ENCODE results near the gene GRIA3.
"Not testable (repeated sequence)": the region's sequence is repeated elsewhere in the genome, so short reads cannot be mapped to it uniquely, and the experiment has no call there.

GRIA3 gene

DNA sequence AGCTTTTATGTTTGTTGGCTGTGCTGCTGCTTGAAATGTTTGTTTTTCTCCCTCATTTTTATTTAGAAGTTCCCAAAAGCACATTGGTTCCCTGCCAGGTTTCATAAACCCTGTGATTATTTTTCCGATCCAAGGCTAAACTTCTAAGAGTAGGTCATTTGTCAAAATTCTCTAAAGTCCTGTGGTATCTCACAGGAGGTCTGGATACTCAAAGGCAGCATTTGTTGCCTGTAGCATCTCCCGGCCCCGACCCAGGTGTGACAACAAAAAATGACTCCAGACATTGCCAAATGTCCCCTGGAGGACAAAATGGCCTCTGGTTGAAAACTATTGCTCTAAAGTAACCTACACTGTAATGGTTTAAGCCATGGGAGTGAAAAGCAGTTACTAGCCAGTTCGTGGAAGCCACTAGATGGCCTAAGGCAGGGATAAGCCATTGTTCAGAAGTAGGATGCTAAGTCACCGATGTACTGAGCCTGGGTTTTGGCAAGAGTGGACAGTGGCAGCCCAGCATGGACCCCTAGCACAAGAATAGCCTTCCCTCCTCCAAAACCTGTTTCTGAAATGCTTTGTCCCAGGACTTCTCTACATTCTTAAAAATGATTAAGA lies 292.6 kb downstream of the GRIA3 start:
- DNase-seq, result no peak

DNA sequence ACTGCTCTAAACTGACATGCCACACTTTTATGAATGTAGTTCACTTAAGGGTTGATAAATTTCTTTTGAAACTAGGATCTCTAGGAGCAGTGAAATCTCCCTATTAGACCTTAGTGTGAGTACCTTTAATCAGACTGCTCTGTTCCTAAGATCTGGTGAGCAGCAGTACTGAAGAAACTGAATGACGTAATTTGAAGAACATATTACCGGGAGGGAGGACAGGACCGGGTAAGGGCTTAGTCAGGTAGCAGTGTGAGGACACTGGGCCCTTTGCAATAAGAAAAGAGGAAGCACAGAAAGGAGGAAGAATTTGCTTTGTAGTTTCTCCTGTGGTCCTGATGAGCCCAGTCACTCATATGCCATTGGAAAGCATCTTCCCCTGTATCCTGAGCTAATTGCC lies 293.6 kb downstream of the GRIA3 start:
- no peak for DNase-seq

DNA sequence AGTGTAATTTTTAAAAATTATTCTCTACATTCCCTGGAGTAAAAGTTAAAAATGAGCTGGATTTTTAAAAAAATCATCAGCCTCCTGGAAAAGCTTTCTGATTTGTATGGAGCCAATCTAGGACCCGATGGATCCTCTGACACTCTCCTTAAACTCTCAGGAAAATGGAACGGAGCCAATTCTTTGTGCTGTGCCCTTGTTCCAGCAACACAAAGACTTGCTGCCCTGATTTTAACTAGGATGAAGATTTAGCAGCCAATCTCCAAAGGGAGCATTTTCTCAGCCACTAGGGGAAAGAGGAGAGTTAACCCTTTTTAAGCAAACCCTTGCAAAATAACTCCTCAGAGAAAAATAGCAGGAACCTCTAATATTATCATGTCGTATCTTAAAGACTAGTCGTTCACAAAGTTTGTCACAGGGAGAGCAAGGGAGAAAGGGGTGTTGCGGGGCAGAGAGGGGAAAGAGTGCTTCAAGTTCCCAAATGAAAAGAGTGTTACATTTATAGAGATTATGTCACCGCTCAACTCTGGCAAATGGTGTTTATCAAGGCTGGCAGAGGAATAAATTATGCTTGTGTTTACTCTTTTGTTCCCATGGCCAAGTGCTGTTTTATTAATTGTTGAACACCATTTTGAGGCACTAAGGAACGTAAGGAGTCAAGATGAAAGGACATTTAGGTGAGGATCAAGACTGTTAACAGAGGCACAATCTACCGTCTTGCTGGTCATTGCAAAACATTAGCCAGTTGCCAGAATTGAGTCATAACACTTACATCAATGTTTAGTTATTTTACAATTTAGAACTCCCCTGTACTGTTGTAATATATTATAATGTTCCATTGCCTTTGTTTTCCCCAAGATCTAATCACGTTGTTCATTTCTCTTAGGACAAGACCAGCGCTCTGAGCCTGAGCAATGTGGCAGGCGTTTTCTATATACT lies 298.1 kb downstream of the GRIA3 start:
- DNase-seq, result no peak

DNA sequence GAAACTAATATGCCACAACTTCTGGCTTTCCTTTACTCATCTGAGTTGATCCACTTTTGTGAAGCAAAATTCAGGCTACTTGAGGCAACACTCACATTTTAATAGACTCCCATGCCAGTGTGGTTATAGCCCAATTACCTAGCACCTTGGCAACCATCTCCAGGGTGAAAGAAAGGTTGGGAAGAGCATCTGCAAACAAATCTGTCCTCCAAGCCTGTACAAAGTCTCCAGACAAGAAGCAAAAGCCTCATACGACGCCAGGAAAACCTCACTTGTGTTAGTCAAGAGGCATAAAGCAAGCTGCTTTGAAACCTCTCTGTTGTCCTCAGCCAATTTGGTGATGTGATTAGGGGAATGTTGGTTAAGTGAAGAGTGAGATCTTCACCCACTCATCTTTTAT lies 302.2 kb downstream of the GRIA3 start:
- no peak for DNase-seq

DNA sequence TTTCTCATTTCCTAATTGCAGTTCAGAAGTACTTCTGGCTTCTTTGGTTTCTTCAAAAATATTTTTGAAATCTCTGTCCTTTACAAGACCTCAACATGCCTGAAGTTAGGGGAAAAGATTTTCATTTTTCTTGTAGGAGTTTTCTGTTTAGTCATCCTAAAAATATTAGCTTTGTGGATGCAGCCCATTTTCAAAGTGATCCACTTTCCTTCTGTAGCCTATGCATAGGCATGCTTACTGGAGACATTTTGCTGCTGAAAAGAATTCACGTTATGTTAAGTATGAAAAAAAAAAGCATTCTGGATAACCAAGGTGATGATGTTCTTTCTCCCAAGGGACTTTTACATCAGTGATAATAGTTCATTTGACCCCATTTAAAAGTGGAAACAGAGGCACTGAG lies 303.2 kb downstream of the GRIA3 start:
- no peak for DNase-seq

DNA sequence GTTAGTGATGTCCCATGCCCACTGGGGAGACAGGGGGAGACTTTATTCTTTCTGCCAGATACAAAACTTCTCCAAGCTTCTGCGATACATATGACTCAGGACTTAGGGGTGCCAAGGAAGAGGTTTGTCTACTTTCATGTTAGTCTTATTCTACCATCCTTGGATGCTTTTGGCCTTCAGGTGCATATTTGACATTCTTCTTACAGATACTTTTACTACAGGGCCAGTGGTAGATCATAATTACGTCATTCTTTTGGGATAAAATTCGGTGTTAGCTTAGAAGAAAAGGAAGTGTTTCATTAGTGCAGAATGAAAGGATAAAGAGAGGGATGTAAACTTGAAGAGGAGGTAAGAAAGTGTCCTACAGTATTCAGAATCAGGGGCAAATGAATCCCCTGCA lies 303.6 kb downstream of the GRIA3 start:
- DNase-seq, result no peak

DNA sequence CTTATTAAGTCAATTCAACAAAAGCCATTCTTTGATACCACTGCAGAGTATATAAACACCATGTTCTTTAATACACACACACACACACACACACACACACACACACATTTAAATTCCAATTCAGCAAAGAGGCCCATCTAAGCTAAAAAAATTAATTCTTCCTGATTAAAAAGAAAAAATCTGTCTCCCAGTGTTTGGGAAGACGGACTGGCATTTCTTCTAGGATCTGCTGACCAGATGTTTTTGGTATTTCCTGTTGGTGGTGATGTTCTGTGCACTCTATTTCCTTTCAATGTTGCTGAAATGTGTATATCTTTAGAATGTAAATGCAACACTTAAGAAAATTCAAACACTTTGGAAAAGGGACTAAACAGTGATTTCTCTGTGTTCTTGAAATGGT lies 304.9 kb downstream of the GRIA3 start:
- no peak for DNase-seq

DNA sequence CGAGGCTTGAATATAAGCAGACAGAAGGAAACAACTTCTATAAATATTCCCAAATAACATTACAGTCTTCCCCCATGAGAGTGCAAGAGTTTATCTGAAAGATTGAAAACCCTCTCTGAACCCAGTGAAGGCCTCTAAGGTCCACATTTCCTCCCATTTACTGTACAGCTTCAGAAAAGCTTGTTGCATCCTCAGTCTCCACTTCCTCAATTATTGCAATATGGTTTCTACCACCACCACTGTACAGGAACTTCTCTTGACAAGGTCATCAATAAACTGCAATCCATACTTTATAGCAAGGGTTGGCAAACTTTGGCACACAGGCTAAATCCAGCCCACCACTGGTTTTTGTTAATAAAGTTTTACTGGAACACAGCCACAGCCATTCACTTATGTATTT lies 309.8 kb downstream of the GRIA3 start:
- no peak for DNase-seq

DNA sequence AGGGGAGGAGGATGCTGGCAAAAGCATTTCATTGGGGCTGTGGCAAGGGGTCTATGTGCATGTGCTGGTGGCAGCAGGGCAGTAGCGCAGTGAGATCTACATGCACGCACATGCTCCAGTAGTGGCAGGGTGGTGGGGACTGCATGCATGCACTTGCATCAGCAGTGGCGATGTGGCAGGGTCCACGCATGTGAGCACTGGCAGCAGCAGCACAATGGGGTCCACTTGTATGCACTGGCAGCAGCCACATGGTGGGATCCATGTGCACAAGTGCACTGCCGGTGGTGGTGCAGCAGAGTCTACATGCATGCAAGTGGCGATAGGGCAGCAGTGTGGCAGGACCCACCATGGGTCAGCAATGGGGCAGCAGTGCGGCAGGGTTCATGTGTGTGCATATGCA lies 315.7 kb downstream of the GRIA3 start:
- no peak for DNase-seq

DNA sequence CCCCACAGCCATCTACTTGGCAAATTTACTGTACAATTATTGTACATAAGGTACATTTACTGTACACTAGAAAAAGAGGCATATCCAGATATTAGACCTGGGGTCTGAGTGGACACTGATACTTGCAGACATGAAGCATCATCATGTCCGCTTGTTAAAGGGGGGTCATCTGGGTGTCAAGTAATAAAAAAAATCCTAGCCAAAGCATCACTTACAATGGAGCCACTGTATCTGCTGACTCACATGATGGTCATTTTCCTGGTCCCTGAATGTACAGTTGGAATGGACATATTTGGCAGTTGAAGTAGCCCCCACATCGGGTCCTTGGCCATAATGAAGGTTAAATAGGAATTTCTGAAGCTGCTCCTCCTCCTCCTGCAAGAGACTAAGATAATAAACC lies 320.0 kb downstream of the GRIA3 start:
- DNase-seq, result no peak

DNA sequence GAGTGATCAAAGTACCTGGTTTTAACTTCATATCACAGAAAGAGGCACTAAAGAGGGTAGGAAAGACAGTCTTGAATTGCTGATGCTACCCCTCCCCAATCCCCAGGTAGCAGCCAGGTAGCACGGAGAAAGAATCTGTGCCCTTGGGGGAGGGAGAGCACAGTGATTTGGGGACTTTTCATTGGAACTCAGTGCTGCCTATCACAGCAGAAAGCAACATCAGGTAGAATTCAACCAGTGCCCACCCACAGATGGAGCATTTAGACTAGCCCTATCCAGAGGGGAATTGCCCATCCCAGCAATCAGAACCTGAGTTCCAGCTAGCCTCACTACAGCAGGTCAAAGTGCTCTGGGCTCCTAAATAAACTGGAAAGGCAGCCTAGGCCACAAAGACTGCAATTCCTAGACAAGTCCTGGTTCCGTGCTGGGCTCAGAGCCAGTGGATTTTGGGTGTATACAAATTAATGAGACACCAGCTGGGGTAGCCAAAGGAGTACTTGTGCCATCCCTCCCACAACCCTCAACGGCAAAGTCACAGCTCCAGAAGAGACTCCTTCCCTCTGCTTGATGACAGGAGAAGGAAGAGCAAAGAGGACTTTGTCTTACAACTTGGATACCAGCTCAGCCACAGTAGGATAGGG lies 320.7 kb downstream of the GRIA3 start:
- DNase-seq, result no peak

DNA sequence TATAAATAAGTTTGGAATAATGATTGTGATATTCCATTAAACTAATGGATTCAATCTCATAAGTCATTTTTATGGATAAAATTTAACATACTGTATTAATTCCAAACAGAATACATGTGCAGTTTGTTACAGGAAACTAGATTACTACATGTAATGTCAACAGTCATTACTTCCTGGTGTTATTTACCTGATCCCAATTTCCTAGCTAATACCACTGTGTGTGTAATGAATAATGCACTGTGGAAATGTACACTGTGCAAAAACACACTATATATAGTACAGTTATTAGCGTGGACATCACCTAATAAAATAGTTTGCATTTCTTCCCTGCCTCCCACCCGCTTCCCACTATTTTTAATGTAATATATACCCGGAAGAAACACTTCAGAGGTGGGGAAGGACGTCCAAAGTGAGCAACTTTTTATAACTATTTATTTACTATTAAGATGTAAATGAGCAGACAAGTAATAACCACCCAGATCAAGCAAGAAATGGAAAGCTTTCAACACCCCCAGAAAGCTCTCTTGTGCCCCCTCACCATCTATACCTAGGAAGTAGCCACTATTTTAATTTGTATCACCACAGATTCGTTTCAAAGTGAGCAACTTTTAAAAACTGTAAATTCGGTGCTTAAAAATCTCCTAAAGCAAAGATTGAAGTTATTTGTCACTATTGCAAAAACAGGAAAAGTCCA lies 329.7 kb downstream of the GRIA3 start:
- no peak for DNase-seq

DNA sequence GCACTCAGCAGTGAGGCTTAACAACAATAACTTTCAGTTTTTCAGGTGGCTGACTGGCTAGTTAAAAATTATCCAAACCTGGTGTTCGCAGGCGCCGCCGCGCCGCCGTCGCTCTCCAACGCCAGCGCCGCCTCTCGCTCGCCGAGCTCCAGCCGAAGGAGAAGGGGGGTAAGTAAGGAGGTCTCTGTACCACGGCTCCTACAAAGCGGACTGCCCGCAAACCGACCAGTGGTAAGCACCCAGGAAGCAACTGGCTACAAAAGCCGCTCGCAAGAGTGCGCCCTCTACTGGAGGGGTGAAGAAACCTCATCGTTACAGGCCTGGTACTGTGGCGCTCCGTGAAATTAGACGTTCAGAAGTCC lies 330.2 kb downstream of the GRIA3 start:
- not testable (repeated sequence) for DNase-seq

DNA sequence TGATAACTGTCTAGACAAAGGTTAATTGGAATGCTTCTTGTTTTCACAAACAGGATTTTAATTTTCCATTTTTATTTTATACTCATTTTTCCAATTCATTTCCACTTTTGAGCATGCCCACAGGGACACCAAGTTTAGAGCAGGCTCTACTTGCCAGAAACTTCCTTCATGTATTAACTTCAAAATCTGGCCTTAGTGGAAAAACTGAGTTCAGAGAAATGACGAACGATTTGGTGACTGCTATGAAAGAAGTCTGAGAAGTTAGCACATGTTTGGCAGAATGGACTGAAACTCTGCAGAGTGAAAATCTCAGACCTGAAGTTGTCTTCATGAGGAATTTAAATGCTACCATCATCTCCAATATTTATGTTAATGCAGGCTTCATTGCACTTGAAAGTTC lies 334.7 kb downstream of the GRIA3 start:
- no peak for DNase-seq

DNA sequence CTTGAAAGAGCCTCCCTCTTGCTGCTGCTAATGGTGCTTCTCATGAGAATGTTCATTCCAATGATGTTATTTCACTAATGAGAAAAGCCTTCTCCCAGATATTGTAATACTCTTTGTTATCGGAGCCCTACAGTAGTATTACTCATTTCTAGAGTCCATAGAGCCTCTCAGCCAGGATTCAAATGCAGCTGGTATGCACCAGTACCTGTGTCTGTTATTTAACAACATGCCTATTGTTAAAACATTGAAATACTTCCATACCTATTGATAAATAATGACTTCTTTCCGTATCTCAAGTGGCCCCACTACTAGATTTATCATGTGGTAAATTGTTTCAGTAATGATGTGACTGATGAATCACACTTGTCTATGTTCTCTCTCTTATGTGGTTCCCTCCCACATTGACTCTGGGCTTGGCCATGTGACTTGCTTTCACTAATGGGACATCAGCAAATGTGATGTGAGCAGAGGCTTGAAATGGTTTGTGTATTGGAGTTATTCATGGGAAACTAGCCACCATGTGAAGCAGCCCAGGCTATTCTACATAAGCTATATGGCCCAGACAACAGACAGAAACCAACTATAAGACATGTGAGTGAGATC lies 341.1 kb downstream of the GRIA3 start:
- no peak for DNase-seq

DNA sequence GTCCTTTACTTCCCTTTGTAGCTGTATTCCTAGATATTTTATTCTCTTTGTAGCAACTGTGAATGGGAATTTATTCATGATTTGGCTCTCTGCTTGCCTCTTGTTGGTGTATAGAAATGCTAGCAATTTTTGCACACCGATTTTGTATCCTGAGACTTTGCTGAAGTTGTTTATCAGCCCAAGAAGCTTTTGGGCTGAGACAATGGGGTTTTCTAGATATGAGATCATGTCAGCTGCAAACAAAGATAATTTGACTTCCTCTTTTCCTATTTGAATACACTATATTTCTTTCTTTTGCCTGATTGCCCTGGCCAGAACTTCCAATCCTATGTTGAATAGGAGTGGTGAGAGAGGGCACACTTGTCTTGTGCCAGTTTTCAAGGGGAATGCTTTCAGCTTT lies 346.6 kb downstream of the GRIA3 start:
- DNase-seq, result not testable (repeated sequence)

All from activated effector memory CD4-positive, alpha-beta T cell treated with anti-CD3 and anti-CD28 coated beads, Interleukin-2, amount 50 U/mL, for 16 hours (primary cell).